ENCODE measurements around the gene KCNA2. TPM values are rescaled to one million over a fixed set of nuclear protein-coding genes. Genes with fewer than 3 reads are reported as not detected.

KCNA2 gene
- total and polyA plus RNA-seq, 2 donors (not counting 1 experiment from before 2014, with no cell fraction given): 0.17 TPM; not detected in 1

DNA sequence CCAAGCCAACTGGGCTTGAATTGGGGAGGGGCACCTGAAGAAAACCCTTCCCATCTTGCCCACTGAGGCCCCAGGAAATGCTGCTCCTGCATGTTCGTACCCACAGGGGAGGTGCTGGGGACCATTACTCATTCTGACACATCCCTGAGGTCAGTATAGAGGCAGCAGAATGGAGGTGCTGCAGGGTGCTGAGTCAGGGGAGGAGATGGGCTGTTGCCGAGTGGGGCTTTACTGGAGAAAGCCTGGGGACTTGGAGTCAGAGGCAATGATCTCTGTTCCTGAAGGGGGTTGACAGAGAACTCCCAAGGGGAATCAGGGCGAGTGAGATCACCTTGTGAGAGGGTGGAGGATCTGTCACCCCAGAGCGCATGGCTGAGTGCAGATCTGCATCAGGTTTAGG lies 47.0 kb downstream of the KCNA2 start:
- Histone ChIP-seq H3K9me3 (ENCODE audit: control insufficient read depth, insufficient read depth, low read depth, low read length) (no peaks in the 10 kb centered on the region), H3K9ac (ENCODE audit: insufficient read depth, low read length) (no peak overlapping the region), H3K4me2 (ENCODE audit: extremely low read depth, insufficient read depth, low read length) (no peak overlapping the region), H4K20me1 (ENCODE audit: control insufficient read depth, extremely low read depth, insufficient read depth, low read length) (no peaks in the 10 kb centered on the region), H3K27ac (ENCODE audit: insufficient read depth, low read length) (no peak overlapping the region), H3K79me2 (ENCODE audit: control insufficient read depth, insufficient read depth, low read length) (no peaks in the 10 kb centered on the region), H3K36me3 (ENCODE audit: control insufficient read depth, insufficient read depth, low read length) (no peaks in the 10 kb centered on the region), H2AFZ (ENCODE audit: low read length) (no peak overlapping the region), H3K27me3 (ENCODE audit: control insufficient read depth, insufficient read depth, low read length) (peaks cover 10% of the 10 kb centered on the region), H3K4me1 (ENCODE audit: control insufficient read depth, extremely low read depth, insufficient read depth, low read length) (no peaks in the 10 kb centered on the region), H3K4me3 (replicated peaks in 1 of 4; ENCODE audit: control extremely low read depth in 1 of 4, insufficient read depth in 1 of 4, low read depth in 3 of 4, low read length in 4 of 4) (no peak overlapping the region)
- TF ChIP-seq, protein P1, sequence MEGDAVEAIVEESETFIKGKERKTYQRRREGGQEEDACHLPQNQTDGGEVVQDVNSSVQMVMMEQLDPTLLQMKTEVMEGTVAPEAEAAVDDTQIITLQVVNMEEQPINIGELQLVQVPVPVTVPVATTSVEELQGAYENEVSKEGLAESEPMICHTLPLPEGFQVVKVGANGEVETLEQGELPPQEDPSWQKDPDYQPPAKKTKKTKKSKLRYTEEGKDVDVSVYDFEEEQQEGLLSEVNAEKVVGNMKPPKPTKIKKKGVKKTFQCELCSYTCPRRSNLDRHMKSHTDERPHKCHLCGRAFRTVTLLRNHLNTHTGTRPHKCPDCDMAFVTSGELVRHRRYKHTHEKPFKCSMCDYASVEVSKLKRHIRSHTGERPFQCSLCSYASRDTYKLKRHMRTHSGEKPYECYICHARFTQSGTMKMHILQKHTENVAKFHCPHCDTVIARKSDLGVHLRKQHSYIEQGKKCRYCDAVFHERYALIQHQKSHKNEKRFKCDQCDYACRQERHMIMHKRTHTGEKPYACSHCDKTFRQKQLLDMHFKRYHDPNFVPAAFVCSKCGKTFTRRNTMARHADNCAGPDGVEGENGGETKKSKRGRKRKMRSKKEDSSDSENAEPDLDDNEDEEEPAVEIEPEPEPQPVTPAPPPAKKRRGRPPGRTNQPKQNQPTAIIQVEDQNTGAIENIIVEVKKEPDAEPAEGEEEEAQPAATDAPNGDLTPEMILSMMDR (conservative IDR thresholded peaks at IDR 0.05 in 1 of 2, IDR thresholded peaks at IDR 0.05 in 1 of 2; ENCODE audit: low read depth in 1 of 2, low read length in 2 of 2): no peak
- no peak for TF ChIP-seq EZH2 (IDR thresholded peaks at IDR 0.05; ENCODE audit: low read length, missing control alignments)
- DNase-seq (ENCODE audit: low read depth in 2 of 2): no peak

GRCh38 chr1:110557481-110557880 lies 48.7 kb downstream of the KCNA2 start:
- H3K79me2 ChIP-seq (ENCODE audit: control insufficient read depth, insufficient read depth, low read length): no peaks in the 10 kb centered on the region
- H4K20me1 ChIP-seq (ENCODE audit: control insufficient read depth, extremely low read depth, insufficient read depth, low read length): no peaks in the 10 kb centered on the region
- H3K36me3 ChIP-seq (ENCODE audit: control insufficient read depth, insufficient read depth, low read length): no peaks in the 10 kb centered on the region
- no peak overlapping the region for H3K27ac ChIP-seq (ENCODE audit: insufficient read depth, low read length)
- peaks cover 10% of the 10 kb centered on the region for H3K27me3 ChIP-seq (ENCODE audit: control insufficient read depth, insufficient read depth, low read length)
- no peak overlapping the region for H3K4me2 ChIP-seq (ENCODE audit: extremely low read depth, insufficient read depth, low read length)
- H3K4me1 ChIP-seq (ENCODE audit: control insufficient read depth, extremely low read depth, insufficient read depth, low read length): no peaks in the 10 kb centered on the region
- TF ChIP-seq, protein P1 (conservative IDR thresholded peaks at IDR 0.05 in 1 of 2, IDR thresholded peaks at IDR 0.05 in 1 of 2; ENCODE audit: low read depth in 1 of 2, low read length in 2 of 2): no peak
- no peak for TF ChIP-seq EZH2 (IDR thresholded peaks at IDR 0.05; ENCODE audit: low read length, missing control alignments)
- no peak overlapping the region for H2AFZ ChIP-seq (ENCODE audit: low read length)
- H3K9me3 ChIP-seq (ENCODE audit: control insufficient read depth, insufficient read depth, low read depth, low read length): no peaks in the 10 kb centered on the region
- DNase-seq (ENCODE audit: low read depth in 2 of 2): no peak
- H3K9ac ChIP-seq (ENCODE audit: insufficient read depth, low read length): no peak overlapping the region
- H3K4me3 ChIP-seq (replicated peaks in 1 of 4; ENCODE audit: control extremely low read depth in 1 of 4, insufficient read depth in 1 of 4, low read depth in 3 of 4, low read length in 4 of 4): no peak overlapping the region

DNA sequence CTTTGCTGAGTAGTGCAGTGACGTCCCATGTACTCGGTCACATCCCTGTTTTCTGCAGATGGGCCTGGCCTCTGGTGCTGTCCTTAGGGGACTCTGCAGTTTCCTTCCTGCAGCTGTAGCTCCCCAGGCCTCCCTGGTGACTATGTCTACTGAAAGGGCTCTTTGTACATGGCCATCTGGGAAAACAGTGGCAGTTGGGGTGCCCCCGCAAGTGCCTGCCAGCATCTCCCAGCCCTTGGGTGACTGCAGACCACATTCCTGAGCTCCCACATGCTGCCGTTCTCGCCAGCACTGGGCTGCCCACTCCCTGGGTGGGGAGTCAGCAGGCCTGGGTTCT lies 49.7 kb downstream of the KCNA2 start:
- no peak for DNase-seq (ENCODE audit: low read depth in 2 of 2)
- no peak overlapping the region for H2AFZ ChIP-seq (ENCODE audit: low read length)
- H3K27me3 ChIP-seq (ENCODE audit: control insufficient read depth, insufficient read depth, low read length): peaks cover 10% of the 10 kb centered on the region
- no peaks in the 10 kb centered on the region for H3K79me2 ChIP-seq (ENCODE audit: control insufficient read depth, insufficient read depth, low read length)
- no peaks in the 10 kb centered on the region for H3K9me3 ChIP-seq (ENCODE audit: control insufficient read depth, insufficient read depth, low read depth, low read length)
- no peaks in the 10 kb centered on the region for H4K20me1 ChIP-seq (ENCODE audit: control insufficient read depth, extremely low read depth, insufficient read depth, low read length)
- H3K4me1 ChIP-seq (ENCODE audit: control insufficient read depth, extremely low read depth, insufficient read depth, low read length): no peaks in the 10 kb centered on the region
- H3K4me2 ChIP-seq (ENCODE audit: extremely low read depth, insufficient read depth, low read length): no peak overlapping the region
- H3K36me3 ChIP-seq (ENCODE audit: control insufficient read depth, insufficient read depth, low read length): no peaks in the 10 kb centered on the region
- no peak overlapping the region for H3K27ac ChIP-seq (ENCODE audit: insufficient read depth, low read length)
- no peak for TF ChIP-seq EZH2 (IDR thresholded peaks at IDR 0.05; ENCODE audit: low read length, missing control alignments)
- TF ChIP-seq, protein P1 (conservative IDR thresholded peaks at IDR 0.05 in 1 of 2, IDR thresholded peaks at IDR 0.05 in 1 of 2; ENCODE audit: low read depth in 1 of 2, low read length in 2 of 2): no peak
- no peak overlapping the region for H3K4me3 ChIP-seq (replicated peaks in 1 of 4; ENCODE audit: control extremely low read depth in 1 of 4, insufficient read depth in 1 of 4, low read depth in 3 of 4, low read length in 4 of 4)
- no peak overlapping the region for H3K9ac ChIP-seq (ENCODE audit: insufficient read depth, low read length)

Data from fibroblast of lung (primary cell).